Activated CD4-positive, alpha-beta T cell treated with anti-CD3 and anti-CD28 coated beads for 4 hours (primary cell): ENCODE measurements around the gene E4F1.
"Not testable (repeated sequence)": the region's sequence is repeated elsewhere in the genome, so short reads cannot be mapped to it uniquely, and the experiment has no call there.

ENCODE experiments used
- DNase-seq, 2 donors: peaks; one replicate each; pipeline ENCODE4 v3.0.0-alpha.2; 2020

The E4F1 gene

GRCh38 chr16:2189252-2189893 is 34.0 kb upstream of the E4F1 start:
- no peak for DNase-seq

GRCh38 chr16:2190002-2190658 is 33.3 kb upstream of the E4F1 start:
- no peak for DNase-seq

GRCh38 chr16:2190659-2191445 is 32.5 kb upstream of the E4F1 start:
- no peak for DNase-seq

- DNase-seq: no peak
These were observed 32.0 kb upstream of the E4F1 start for GRCh38 chr16:2191446-2191706.

- DNase-seq: no peak
These were observed 29.1 kb upstream of the E4F1 start for GRCh38 chr16:2194166-2194834.

GRCh38 chr16:2194852-2195321 is 28.5 kb upstream of the E4F1 start:
- DNase-seq: peak; percentile 45 to 56

- DNase-seq: no peak
These were observed 27.8 kb upstream of the E4F1 start for GRCh38 chr16:2195322-2196161.

- DNase-seq: no peak
These were observed 27.0 kb upstream of the E4F1 start, which contains the start of gene CASKIN1 for GRCh38 chr16:2196162-2196980. Gene CASKIN1 (minus strand): TSS chr16:2196605. CDS start chr16:2196432, 173 bp downstream.

GRCh38 chr16:2196981-2197511 is 26.3 kb upstream of the E4F1 start:
- DNase-seq: no peak

GRCh38 chr16:2197765-2198164 is 25.6 kb upstream of the E4F1 start:
- no peak for DNase-seq

GRCh38 chr16:2198283-2198682 is 25.1 kb upstream of the E4F1 start:
- no peak for DNase-seq

GRCh38 chr16:2199095-2199494 is 24.3 kb upstream of the E4F1 start:
- no peak for DNase-seq

- DNase-seq: no peak
These were observed 23.7 kb upstream of the E4F1 start for GRCh38 chr16:2199621-2200139.

- DNase-seq: no peak
These were observed 23.1 kb upstream of the E4F1 start for GRCh38 chr16:2200313-2200712.

- DNase-seq: not testable (repeated sequence)
These were observed 20.2 kb upstream of the E4F1 start for GRCh38 chr16:2203119-2203688.

GRCh38 chr16:2204416-2205103 is 18.8 kb upstream of the E4F1 start:
- DNase-seq: no peak

GRCh38 chr16:2205104-2205966 is 18.1 kb upstream of the E4F1 start, which contains the start of gene MLST8:
Gene MLST8 (plus strand): TSS chr16:2205454. CDS start chr16:2206086, 632 bp downstream.
- DNase-seq: peak; percentile 89 to 93

- no peak for DNase-seq
These were observed 17.5 kb upstream of the E4F1 start for GRCh38 chr16:2205967-2206313.

GRCh38 chr16:2206420-2206779 is 17.0 kb upstream of the E4F1 start:
- DNase-seq: no peak
